Activated CD4-positive, alpha-beta memory T cell treated with anti-CD3 and anti-CD28 coated beads for 36 hours (primary cell): ENCODE measurements around the gene RETREG1. TPM values are rescaled to one million over a fixed set of nuclear protein-coding genes. Genes with fewer than 3 reads are reported as not detected.
"Not testable (repeated sequence)": the region's sequence is repeated elsewhere in the genome, so short reads cannot be mapped to it uniquely, and the experiment has no call there.

ENCODE experiments used
- CTCF ChIA-PET: fragments of 350-600 bp; sonication (Branson Sonifier 250); formaldehyde crosslinking; loops from one replicate; lab custom pipeline; 2021; ENCODE audit warnings: antibody characterized with exemption, inconsistent platforms; lab: Charles Lee
- POLR2A ChIA-PET: fragments of 350-600 bp; sonication (Branson Sonifier 250); formaldehyde crosslinking; loops from one replicate; lab custom pipeline; 2021; ENCODE audit warnings: antibody characterized with exemption; lab: Charles Lee
- DNase-seq: peaks from one replicate; pipeline ENCODE4 v3.0.0-alpha.2; 2020
- H3K27ac Mint-ChIP-seq: one replicate; pipeline ENCODE4 v1.8.0; 2021; ENCODE audit warnings: mixed read lengths
- H3K27me3 Mint-ChIP-seq: one replicate; pipeline ENCODE4 v1.8.0; 2021; ENCODE audit warnings: mixed read lengths
- H3K36me3 Mint-ChIP-seq: one replicate; pipeline ENCODE4 v1.8.0; 2021; ENCODE audit warnings: mixed read lengths
- H3K4me1 Mint-ChIP-seq: one replicate; pipeline ENCODE4 v1.8.0; 2021; ENCODE audit warnings: low read depth, mixed read lengths
- H3K4me3 Mint-ChIP-seq: one replicate; pipeline ENCODE4 v1.8.0; 2021; ENCODE audit warnings: mild to moderate bottlenecking, mixed read lengths
- H3K9me3 Mint-ChIP-seq: one replicate; pipeline ENCODE4 v1.8.0; 2021; ENCODE audit warnings: mixed read lengths
- intact Hi-C: fragments of 100-400 bp; cut with micrococcal nuclease; formaldehyde crosslinking; loops from one replicate; pipeline ENCODE4 v1.15.1; 2023
- total RNA-seq, 2 experiments: library from RNA; stranded (reverse); gene quantifications; one replicate each; pipeline ENCODE4 v1.2.3, GENCODE V29; 2021

RETREG1 gene
- total RNA-seq, result 10 to 100 TPM in 1 of 2 experiments, 1 to 10 TPM in 1; 8.1 to 10.1 TPM

GRCh38 chr5:16616536-16617273 is at the start of gene RETREG1:
TSS of gene RETREG1 (minus strand) at chr5:16616997. CDS start at chr5:16616971, 26 bp downstream.
- Mint-ChIP-seq H3K4me3 (peak within 1 kb of the TSS; percentile 95), H3K36me3 (peaks cover 1% of the 10 kb centered on the region), H3K4me1 (peaks cover 33% of the 10 kb centered on the region), H3K27me3 (no peaks in the 10 kb centered on the region), H3K27ac (peak within 1 kb of the TSS; percentile 83), H3K9me3 (no peaks in the 10 kb centered on the region)
- DNase-seq, result peak; percentile 81
- POLR2A ChIA-PET, result interaction anchor here (1.7 to 2.6 kb wide), 2 partner anchors 10 to 12 kb away, joined by 5 to 11 read pairs; no protein-coding TSS in a partner anchor
- intact Hi-C loops, result loop anchor here (1.0 to 5.0 kb wide), 3 partner anchors 11 to 1944 kb away; no protein-coding TSS in a partner anchor
- CTCF ChIA-PET, result interaction anchor here (0.7 to 1.7 kb wide), 4 partner anchors 13 to 161 kb away, joined by 3 to 7 read pairs (median 5); no protein-coding TSS in a partner anchor

GRCh38 chr5:16666130-16666882 is 49.5 kb upstream of the RETREG1 start:
- H3K27me3 Mint-ChIP-seq, result no peaks in the 10 kb centered on the region
- H3K4me3 Mint-ChIP-seq, result no peak overlapping the region
- ChIA-PET POLR2A (no interaction called here), CTCF (interaction anchor here (0.6 to 1.6 kb wide), 5 partner anchors 23 to 505 kb away, joined by 3 to 6 read pairs (median 3); no protein-coding TSS in a partner anchor)
- no peak for DNase-seq
- H3K27ac Mint-ChIP-seq, result no peak overlapping the region
- H3K4me1 Mint-ChIP-seq, result no peaks in the 10 kb centered on the region
- H3K36me3 Mint-ChIP-seq, result no peaks in the 10 kb centered on the region
- intact Hi-C loops, result loop anchor here (1.0 kb wide), 1 partner anchor 177 kb away; no protein-coding TSS in a partner anchor
- H3K9me3 Mint-ChIP-seq, result no peaks in the 10 kb centered on the region

- CTCF ChIA-PET, result interaction anchor here (0.6 kb wide), 2 partner anchors 23 to 81 kb away, joined by 3 to 4 read pairs; no protein-coding TSS in a partner anchor
- no peak overlapping the region for H3K27ac Mint-ChIP-seq
Measured at GRCh38 chr5:16665601-16666000, 48.8 kb upstream of the RETREG1 start.

GRCh38 chr5:16664368-16664767 is 47.6 kb upstream of the RETREG1 start:
- CTCF ChIA-PET, result no interaction called here
- H3K27me3 Mint-ChIP-seq, result no peaks in the 10 kb centered on the region
- POLR2A ChIA-PET, result no interaction called here
- no peaks in the 10 kb centered on the region for H3K9me3 Mint-ChIP-seq
- H3K27ac Mint-ChIP-seq, result no peak overlapping the region
- intact Hi-C loops, result no loop called here
- H3K36me3 Mint-ChIP-seq, result no peaks in the 10 kb centered on the region
- no peaks in the 10 kb centered on the region for H3K4me1 Mint-ChIP-seq
- DNase-seq, result no peak
- no peak overlapping the region for H3K4me3 Mint-ChIP-seq

More at GRCh38 chr5:16665601-16666000, 48.8 kb upstream of the RETREG1 start:
- Mint-ChIP-seq H3K36me3 (no peaks in the 10 kb centered on the region), H3K4me3 (no peak overlapping the region), H3K9me3 (no peaks in the 10 kb centered on the region), H3K27me3 (no peaks in the 10 kb centered on the region), H3K4me1 (no peaks in the 10 kb centered on the region)
- no peak for DNase-seq
- intact Hi-C loops, result no loop called here
- POLR2A ChIA-PET, result no interaction called here

- ChIA-PET CTCF (no interaction called here), POLR2A (no interaction called here)
- no peaks in the 10 kb centered on the region for H3K36me3 Mint-ChIP-seq
- intact Hi-C loops, result no loop called here
- H3K27ac Mint-ChIP-seq, result no peak overlapping the region
- H3K4me1 Mint-ChIP-seq, result no peaks in the 10 kb centered on the region
- H3K27me3 Mint-ChIP-seq, result no peaks in the 10 kb centered on the region
- no peak for DNase-seq
- H3K4me3 Mint-ChIP-seq, result no peak overlapping the region
- peaks cover 3% of the 10 kb centered on the region for H3K9me3 Mint-ChIP-seq
Measured at GRCh38 chr5:16663840-16664239, 47.0 kb upstream of the RETREG1 start.

- CTCF ChIA-PET, result no interaction called here
- intact Hi-C loops, result no loop called here
- Mint-ChIP-seq H3K4me1 (no peaks in the 10 kb centered on the region), H3K36me3 (no peaks in the 10 kb centered on the region), H3K27me3 (peaks cover under 1% of the 10 kb centered on the region), H3K9me3 (peaks cover 3% of the 10 kb centered on the region), H3K27ac (no peak overlapping the region), H3K4me3 (no peak overlapping the region)
- no peak for DNase-seq
- POLR2A ChIA-PET, result no interaction called here
Measured at GRCh38 chr5:16661713-16662112, 44.9 kb upstream of the RETREG1 start.

- no peaks in the 10 kb centered on the region for H3K4me1 Mint-ChIP-seq
- H3K27ac Mint-ChIP-seq, result no peak overlapping the region
- POLR2A ChIA-PET, result no interaction called here
- peaks cover 3% of the 10 kb centered on the region for H3K9me3 Mint-ChIP-seq
- CTCF ChIA-PET, result no interaction called here
- no peaks in the 10 kb centered on the region for H3K36me3 Mint-ChIP-seq
- peaks cover 4% of the 10 kb centered on the region for H3K27me3 Mint-ChIP-seq
- intact Hi-C loops, result no loop called here
- no peak for DNase-seq
- H3K4me3 Mint-ChIP-seq, result no peak overlapping the region
Measured at GRCh38 chr5:16660982-16661381, 44.2 kb upstream of the RETREG1 start.

- ChIA-PET POLR2A (no interaction called here), CTCF (no interaction called here)
- no peak for DNase-seq
- Mint-ChIP-seq H3K27me3 (peaks cover 6% of the 10 kb centered on the region), H3K4me1 (no peaks in the 10 kb centered on the region), H3K27ac (no peak overlapping the region), H3K9me3 (peaks cover 3% of the 10 kb centered on the region), H3K36me3 (no peaks in the 10 kb centered on the region), H3K4me3 (no peak overlapping the region)
- intact Hi-C loops, result no loop called here
Measured at GRCh38 chr5:16659536-16659935, 42.7 kb upstream of the RETREG1 start.

GRCh38 chr5:16656561-16657191 is 39.9 kb upstream of the RETREG1 start:
- Mint-ChIP-seq H3K27me3 (peaks cover 6% of the 10 kb centered on the region), H3K27ac (no peak overlapping the region), H3K36me3 (no peaks in the 10 kb centered on the region), H3K4me1 (no peaks in the 10 kb centered on the region), H3K9me3 (peaks cover 3% of the 10 kb centered on the region), H3K4me3 (no peak overlapping the region)
- CTCF ChIA-PET, result no interaction called here
- POLR2A ChIA-PET, result no interaction called here
- intact Hi-C loops, result no loop called here
- DNase-seq, result no peak

GRCh38 chr5:16654647-16655334 is 38.0 kb upstream of the RETREG1 start:
- H3K4me3 Mint-ChIP-seq, result no peak overlapping the region
- no peaks in the 10 kb centered on the region for H3K36me3 Mint-ChIP-seq
- peaks cover 3% of the 10 kb centered on the region for H3K9me3 Mint-ChIP-seq
- ChIA-PET POLR2A (no interaction called here), CTCF (no interaction called here)
- H3K27ac Mint-ChIP-seq, result no peak overlapping the region
- intact Hi-C loops, result no loop called here
- peaks cover 6% of the 10 kb centered on the region for H3K27me3 Mint-ChIP-seq
- no peak for DNase-seq
- H3K4me1 Mint-ChIP-seq, result no peaks in the 10 kb centered on the region

GRCh38 chr5:16648739-16649138 is 31.9 kb upstream of the RETREG1 start:
- CTCF ChIA-PET, H3K27ac Mint-ChIP-seq, POLR2A ChIA-PET, DNase-seq, H3K27me3 Mint-ChIP-seq, H3K36me3 Mint-ChIP-seq, H3K4me1 Mint-ChIP-seq, H3K4me3 Mint-ChIP-seq, intact Hi-C loops: not testable (repeated sequence)
- peaks cover 16% of the 10 kb centered on the region for H3K9me3 Mint-ChIP-seq
